ENCODE results near the gene RPS6KA5. TPM values are rescaled to one million over a fixed set of nuclear protein-coding genes. Genes with fewer than 3 reads are reported as not detected.
A peak's percentile ranks its signal among the peaks of the same experiment; 100 is the strongest.

RPS6KA5 gene
- total and polyA plus RNA-seq, 9 of the 15 experiments (the other 6 are each of a cell fraction or from before 2014, with no cell fraction given), result 0.88 to 7.7 (median 4.7) TPM

GRCh38 chr14:90805662-90806540 is 254.5 kb downstream of the RPS6KA5 start (continued):
- no peak for TF ChIP-seq E2F4 (CRISPR knock-in tag; IDR thresholded peaks at IDR 0.05; ENCODE audit: low read depth)
- peak; percentile 36 for TF ChIP-seq CEBPB (tag; IDR thresholded peaks at IDR 0.05)
- no peak for TF ChIP-seq USF1 (CRISPR knock-in tag; IDR thresholded peaks at IDR 0.05)
- no peak for TF ChIP-seq EP400 (IDR thresholded peaks at IDR 0.05)
- TF ChIP-seq FOXK2 (conservative IDR thresholded peaks at IDR 0.05 in 1 of 2, IDR thresholded peaks at IDR 0.05 in 1 of 2; ENCODE audit: low read depth in 2 of 2), result no peak
- no peak for TF ChIP-seq CBX3 (IDR thresholded peaks at IDR 0.05; ENCODE audit: borderline replicate concordance in 1 of 2, low read length in 2 of 2)
- peak; percentile 44; the same call in 1 of the 2 replicates for TF ChIP-seq EP300 (IDR thresholded peaks at IDR 0.05; ENCODE audit: low read length)
- TF ChIP-seq ATF2 (CRISPR knock-in tag; IDR thresholded peaks at IDR 0.05), result no peak
- no peak for TF ChIP-seq PYGO2 (tag; IDR thresholded peaks at IDR 0.05)
- TF ChIP-seq CREB1 (IDR thresholded peaks at IDR 0.05), result no peak
- no peak for TF ChIP-seq CREB1 (CRISPR knock-in tag; IDR thresholded peaks at IDR 0.05)
- no peak for TF ChIP-seq ZC3H8 (IDR thresholded peaks at IDR 0.05)
- TF ChIP-seq ZNF655 (CRISPR knock-in tag; IDR thresholded peaks at IDR 0.05), result no peak
- no peak for TF ChIP-seq RERE (CRISPR knock-in tag; IDR thresholded peaks at IDR 0.05; ENCODE audit: borderline replicate concordance)
- TF ChIP-seq ZNF589 (CRISPR knock-in tag; IDR thresholded peaks at IDR 0.05; ENCODE audit: low read depth), result no peak
- no peak for TF ChIP-seq NCOA2 (IDR thresholded peaks at IDR 0.05; ENCODE audit: partially characterized antibody in 2 of 2)
- TF ChIP-seq HDAC8 (tag; IDR thresholded peaks at IDR 0.05), result no peak
